Measurements from ENCODE around the gene KIF22. TPM values are rescaled to one million over a fixed set of nuclear protein-coding genes. Genes with fewer than 3 reads are reported as not detected.
A peak's percentile ranks its signal among the peaks of the same experiment; 100 is the strongest.
"Not testable (repeated sequence)": the region's sequence is repeated elsewhere in the genome, so short reads cannot be mapped to it uniquely, and the experiment has no call there.

Gene KIF22
- total and polyA plus RNA-seq, 2 donors (not counting 1 experiment from before 2014, with no cell fraction given): 12.3 to 17.7 TPM

DNA sequence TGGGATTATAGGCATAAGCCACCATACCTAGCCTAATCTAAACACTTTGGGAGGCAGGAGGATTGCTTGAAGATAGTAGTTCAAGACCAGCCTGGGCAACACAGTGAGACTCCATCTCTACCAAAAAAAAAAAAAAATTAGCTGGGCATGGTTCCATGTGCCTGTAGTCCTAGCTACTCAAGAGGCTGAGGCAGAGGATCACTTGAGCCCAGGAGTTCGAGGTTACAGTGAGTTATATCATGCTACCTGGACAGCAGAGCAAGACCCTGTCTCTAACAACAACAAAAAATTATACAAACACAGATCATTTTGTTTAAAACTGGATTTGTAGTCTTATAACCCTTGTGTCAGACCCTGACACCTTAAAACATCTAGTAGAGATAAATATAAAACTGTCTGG, 37.0 kb upstream of the KIF22 start:
- DNase-seq (ENCODE audit: low read depth in 2 of 2): no peak
- Histone ChIP-seq H3K27ac (ENCODE audit: insufficient read depth, low read length) (no peak overlapping the region), H3K27me3 (ENCODE audit: control insufficient read depth, insufficient read depth, low read length) (no peaks in the 10 kb centered on the region), H3K4me3 (replicated peaks in 1 of 4; ENCODE audit: control extremely low read depth in 1 of 4, insufficient read depth in 1 of 4, low read depth in 3 of 4, low read length in 4 of 4) (no peak overlapping the region), H3K4me1 (ENCODE audit: control insufficient read depth, extremely low read depth, insufficient read depth, low read length) (no peaks in the 10 kb centered on the region), H3K9me3 (ENCODE audit: control insufficient read depth, insufficient read depth, low read depth, low read length) (no peaks in the 10 kb centered on the region), H3K36me3 (ENCODE audit: control insufficient read depth, insufficient read depth, low read length) (no peaks in the 10 kb centered on the region), H3K4me2 (ENCODE audit: extremely low read depth, insufficient read depth, low read length) (no peak overlapping the region), H2AFZ (ENCODE audit: low read length) (no peak overlapping the region), H3K9ac (ENCODE audit: insufficient read depth, low read length) (no peak overlapping the region), H4K20me1 (ENCODE audit: control insufficient read depth, extremely low read depth, insufficient read depth, low read length) (no peaks in the 10 kb centered on the region), H3K79me2 (ENCODE audit: control insufficient read depth, insufficient read depth, low read length) (no peaks in the 10 kb centered on the region)
- TF ChIP-seq, protein P1, sequence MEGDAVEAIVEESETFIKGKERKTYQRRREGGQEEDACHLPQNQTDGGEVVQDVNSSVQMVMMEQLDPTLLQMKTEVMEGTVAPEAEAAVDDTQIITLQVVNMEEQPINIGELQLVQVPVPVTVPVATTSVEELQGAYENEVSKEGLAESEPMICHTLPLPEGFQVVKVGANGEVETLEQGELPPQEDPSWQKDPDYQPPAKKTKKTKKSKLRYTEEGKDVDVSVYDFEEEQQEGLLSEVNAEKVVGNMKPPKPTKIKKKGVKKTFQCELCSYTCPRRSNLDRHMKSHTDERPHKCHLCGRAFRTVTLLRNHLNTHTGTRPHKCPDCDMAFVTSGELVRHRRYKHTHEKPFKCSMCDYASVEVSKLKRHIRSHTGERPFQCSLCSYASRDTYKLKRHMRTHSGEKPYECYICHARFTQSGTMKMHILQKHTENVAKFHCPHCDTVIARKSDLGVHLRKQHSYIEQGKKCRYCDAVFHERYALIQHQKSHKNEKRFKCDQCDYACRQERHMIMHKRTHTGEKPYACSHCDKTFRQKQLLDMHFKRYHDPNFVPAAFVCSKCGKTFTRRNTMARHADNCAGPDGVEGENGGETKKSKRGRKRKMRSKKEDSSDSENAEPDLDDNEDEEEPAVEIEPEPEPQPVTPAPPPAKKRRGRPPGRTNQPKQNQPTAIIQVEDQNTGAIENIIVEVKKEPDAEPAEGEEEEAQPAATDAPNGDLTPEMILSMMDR (conservative IDR thresholded peaks at IDR 0.05 in 1 of 2, IDR thresholded peaks at IDR 0.05 in 1 of 2; ENCODE audit: low read depth in 1 of 2, low read length in 2 of 2): no peak
- no peak for TF ChIP-seq EZH2 (IDR thresholded peaks at IDR 0.05; ENCODE audit: low read length, missing control alignments)

DNA sequence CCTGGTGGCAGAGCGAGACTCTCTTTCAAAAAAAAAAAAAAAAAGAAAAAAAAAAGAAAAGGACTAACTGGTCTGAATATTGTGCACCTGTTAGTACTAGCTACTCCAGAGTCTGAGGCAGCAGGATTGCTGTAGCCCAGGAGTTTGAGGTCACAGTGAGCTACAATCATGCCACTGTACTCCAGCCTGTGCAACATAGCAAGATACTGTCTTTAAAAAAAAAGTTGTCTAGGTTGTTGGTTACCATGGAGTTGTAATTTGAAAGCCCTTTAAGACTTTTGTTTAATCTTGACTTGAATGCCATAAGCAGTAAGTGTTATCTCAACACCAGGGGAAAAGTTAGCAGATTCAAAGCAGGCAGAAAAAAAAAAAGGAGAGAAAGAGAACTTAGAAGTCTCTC, 33.9 kb upstream of the KIF22 start:
- Histone ChIP-seq H3K27me3 (ENCODE audit: control insufficient read depth, insufficient read depth, low read length) (no peaks in the 10 kb centered on the region), H3K79me2 (ENCODE audit: control insufficient read depth, insufficient read depth, low read length) (no peaks in the 10 kb centered on the region), H3K9me3 (ENCODE audit: control insufficient read depth, insufficient read depth, low read depth, low read length) (no peaks in the 10 kb centered on the region), H3K36me3 (ENCODE audit: control insufficient read depth, insufficient read depth, low read length) (no peaks in the 10 kb centered on the region), H3K4me2 (ENCODE audit: extremely low read depth, insufficient read depth, low read length) (no peak overlapping the region), H3K27ac (ENCODE audit: insufficient read depth, low read length) (no peak overlapping the region), H2AFZ (ENCODE audit: low read length) (no peak overlapping the region), H3K4me1 (ENCODE audit: control insufficient read depth, extremely low read depth, insufficient read depth, low read length) (no peaks in the 10 kb centered on the region), H3K9ac (ENCODE audit: insufficient read depth, low read length) (no peak overlapping the region), H3K4me3 (replicated peaks in 1 of 4; ENCODE audit: control extremely low read depth in 1 of 4, insufficient read depth in 1 of 4, low read depth in 3 of 4, low read length in 4 of 4) (no peak overlapping the region), H4K20me1 (ENCODE audit: control insufficient read depth, extremely low read depth, insufficient read depth, low read length) (no peaks in the 10 kb centered on the region)
- TF ChIP-seq EZH2 (IDR thresholded peaks at IDR 0.05; ENCODE audit: low read length, missing control alignments): no peak
- TF ChIP-seq, protein P1 (conservative IDR thresholded peaks at IDR 0.05 in 1 of 2, IDR thresholded peaks at IDR 0.05 in 1 of 2; ENCODE audit: low read depth in 1 of 2, low read length in 2 of 2): no peak
- peak in 1 of 2 donors; percentile 22 for DNase-seq (ENCODE audit: low read depth in 2 of 2)

DNA sequence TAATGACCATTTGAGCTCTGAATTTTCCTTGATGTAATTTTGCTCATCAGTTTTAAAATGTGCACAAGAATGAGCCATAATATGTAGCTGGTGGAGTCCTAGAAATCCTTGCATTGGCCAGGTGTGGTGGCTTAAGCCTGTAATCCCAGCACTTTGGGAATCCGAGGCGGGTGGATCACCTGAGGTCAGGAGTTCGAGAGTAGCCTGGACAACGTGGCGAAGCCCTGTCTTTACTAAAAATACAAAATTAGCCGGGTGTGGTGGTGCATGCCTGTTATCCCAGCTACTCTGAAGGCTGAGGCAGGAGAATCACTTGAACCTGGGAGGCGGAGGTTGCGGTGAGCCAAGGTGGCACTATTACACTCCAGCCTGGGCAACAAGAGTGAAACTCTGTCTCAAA, 33.5 kb upstream of the KIF22 start:
- H3K27me3 ChIP-seq (ENCODE audit: control insufficient read depth, insufficient read depth, low read length); H3K9ac ChIP-seq (ENCODE audit: insufficient read depth, low read length): not testable (repeated sequence)

More for the DNA sequence above, 33.5 kb upstream of the KIF22 start:
- H3K79me2 ChIP-seq (ENCODE audit: control insufficient read depth, insufficient read depth, low read length); H3K27ac ChIP-seq (ENCODE audit: insufficient read depth, low read length); H3K9me3 ChIP-seq (ENCODE audit: control insufficient read depth, insufficient read depth, low read depth, low read length); H3K36me3 ChIP-seq (ENCODE audit: control insufficient read depth, insufficient read depth, low read length); H3K4me2 ChIP-seq (ENCODE audit: extremely low read depth, insufficient read depth, low read length); H3K4me1 ChIP-seq (ENCODE audit: control insufficient read depth, extremely low read depth, insufficient read depth, low read length); H4K20me1 ChIP-seq (ENCODE audit: control insufficient read depth, extremely low read depth, insufficient read depth, low read length); H3K4me3 ChIP-seq (replicated peaks in 1 of 4; ENCODE audit: control extremely low read depth in 1 of 4, insufficient read depth in 1 of 4, low read depth in 3 of 4, low read length in 4 of 4); H2AFZ ChIP-seq (ENCODE audit: low read length); DNase-seq (ENCODE audit: low read depth in 2 of 2): not testable (repeated sequence)

All from fibroblast of lung (primary cell).